HUES48 (cell line): Measurements from ENCODE around the gene MYMK.

ENCODE experiments used
- H3K27ac ChIP-seq: one replicate; pipeline ENCODE4 v1.7.0; 2013; ENCODE audit warnings: low read depth, low read length, inconsistent platforms
- H3K27me3 ChIP-seq: 2 replicates; pipeline ENCODE4 v1.6.1; 2013; ENCODE audit warnings: mild to moderate bottlenecking, low read length; ENCODE audit not compliant: control insufficient read depth, insufficient read depth
- H3K36me3 ChIP-seq: 2 replicates; pipeline ENCODE4 v1.6.1; 2013; ENCODE audit warnings: low read length; ENCODE audit not compliant: control insufficient read depth, insufficient read depth
- H3K4me1 ChIP-seq: 2 replicates; pipeline ENCODE4 v1.6.1; 2013; ENCODE audit warnings: mild to moderate bottlenecking, low read length; ENCODE audit not compliant: control insufficient read depth, insufficient read depth
- H3K4me3 ChIP-seq: 2 replicates; pipeline ENCODE4 v1.5.1; 2013; ENCODE audit warnings: mild to moderate bottlenecking, low read depth, low read length
- H3K9ac ChIP-seq: 2 replicates; pipeline ENCODE4 v1.6.1; 2013; ENCODE audit warnings: mild to moderate bottlenecking, low read depth, low read length, moderate library complexity
- H3K9me3 ChIP-seq: 2 replicates; pipeline ENCODE4 v1.6.1; 2013; ENCODE audit warnings: low read length; ENCODE audit not compliant: control insufficient read depth, insufficient read depth

Gene MYMK

GRCh38 chr9:133467101-133467500 is 57.7 kb downstream of the MYMK start:
- H3K9me3 ChIP-seq = no peaks in the 10 kb centered on the region
- no peak overlapping the region for H3K9ac ChIP-seq
- H3K27me3 ChIP-seq = no peaks in the 10 kb centered on the region
- no peak overlapping the region for H3K27ac ChIP-seq
- no peak overlapping the region for H3K4me3 ChIP-seq
- no peaks in the 10 kb centered on the region; the same call in 1 of the 2 replicates for H3K4me1 ChIP-seq
- H3K36me3 ChIP-seq = peaks cover 15% of the 10 kb centered on the region; the same call in 1 of the 2 replicates

DNA sequence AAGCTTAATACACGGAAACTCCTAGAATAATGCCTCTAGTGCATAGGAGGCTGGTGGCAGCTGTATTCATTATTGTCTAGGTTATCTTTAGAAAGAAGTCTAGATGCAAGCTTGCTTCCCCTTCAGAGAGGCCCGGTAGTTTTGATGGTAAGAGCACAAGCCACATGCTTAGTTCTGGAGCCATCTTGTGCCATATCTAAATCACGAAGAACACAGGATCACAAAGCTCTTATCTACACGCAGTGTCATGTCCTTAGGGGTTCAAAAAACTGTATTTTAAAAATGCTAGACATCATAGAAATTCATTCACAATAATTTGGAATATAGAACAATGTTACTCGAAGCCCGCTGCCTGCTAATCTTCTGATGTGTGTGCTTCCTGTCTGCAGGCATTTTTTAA is 58.8 kb downstream of the MYMK start:
- H3K4me1 ChIP-seq = peaks cover 4% of the 10 kb centered on the region
- H3K9me3 ChIP-seq = no peaks in the 10 kb centered on the region
- H3K27me3 ChIP-seq = no peaks in the 10 kb centered on the region
- H3K9ac ChIP-seq = no peak overlapping the region
- no peak overlapping the region for H3K27ac ChIP-seq
- no peak overlapping the region for H3K4me3 ChIP-seq
- H3K36me3 ChIP-seq = peaks cover 9% of the 10 kb centered on the region; the same call in 1 of the 2 replicates

GRCh38 chr9:133464638-133465037 is 60.1 kb downstream of the MYMK start:
- Histone ChIP-seq H3K9ac (no peak overlapping the region), H3K4me1 (peaks cover 9% of the 10 kb centered on the region), H3K36me3 (peaks cover 9% of the 10 kb centered on the region; the same call in 1 of the 2 replicates), H3K4me3 (no peak overlapping the region), H3K27me3 (no peaks in the 10 kb centered on the region), H3K9me3 (no peaks in the 10 kb centered on the region), H3K27ac (no peak overlapping the region)
